HL-60/S4 treated with retinoic acid at 250 ng/mL for 4 days and 3 days (cell line): Measurements from ENCODE around the gene LRRC47.
"Not testable (repeated sequence)": the region's sequence is repeated elsewhere in the genome, so short reads cannot be mapped to it uniquely, and the experiment has no call there.

Experiments used
- in situ Hi-C: fragments of 300-500 bp; cut with MboI; formaldehyde crosslinking; loops from 2 replicates; pipeline ENCODE4 v1.7.0; 2022; ENCODE audit warnings: low sequenced_read_pairs

Gene LRRC47

GRCh38 chr1:3750741-3751140, 45.6 kb downstream of the LRRC47 start:
- in situ Hi-C loops, result no loop called here

DNA sequence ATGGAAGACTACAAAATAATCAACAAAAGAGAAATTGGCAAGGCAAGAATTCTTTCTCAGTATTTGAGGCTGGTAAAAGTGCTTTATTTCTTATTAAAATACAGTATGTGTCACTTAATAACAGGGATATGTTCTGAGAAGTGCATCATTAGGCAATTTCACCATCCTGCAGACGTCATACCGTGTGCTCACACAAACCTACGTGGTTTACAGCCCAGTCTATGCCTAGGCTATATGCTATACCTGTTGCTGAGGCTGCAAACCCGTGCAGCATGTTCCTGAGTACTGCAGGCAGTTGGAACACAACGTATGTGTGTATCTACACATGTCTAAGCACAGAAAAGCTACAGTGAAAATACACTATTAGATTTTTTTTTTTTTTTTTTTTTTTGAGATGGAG, 46.8 kb downstream of the LRRC47 start:
- in situ Hi-C loops, result no loop called here

GRCh38 chr1:3748316-3748900, 47.9 kb downstream of the LRRC47 start:
- in situ Hi-C loops, result not testable (repeated sequence)

DNA sequence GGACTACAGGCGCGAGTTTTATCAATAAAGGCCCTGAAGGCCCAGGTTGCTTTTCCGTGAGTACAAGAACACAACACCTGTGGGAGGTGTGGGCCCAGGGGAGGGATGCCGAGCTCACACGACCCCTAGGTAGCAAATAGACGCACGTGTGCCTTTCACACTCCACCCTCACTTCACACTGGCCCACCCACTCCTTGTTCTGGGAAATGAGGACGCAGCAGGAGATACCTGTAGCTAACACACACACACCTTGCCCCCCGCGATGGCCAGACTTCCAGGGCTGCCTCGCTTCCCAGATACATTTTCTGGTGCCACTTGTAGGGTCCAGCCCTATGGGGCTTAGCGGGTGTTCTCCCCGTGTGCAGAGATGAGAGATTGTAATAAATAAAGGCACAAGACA, 48.4 kb downstream of the LRRC47 start:
- in situ Hi-C loops, result no loop called here

DNA sequence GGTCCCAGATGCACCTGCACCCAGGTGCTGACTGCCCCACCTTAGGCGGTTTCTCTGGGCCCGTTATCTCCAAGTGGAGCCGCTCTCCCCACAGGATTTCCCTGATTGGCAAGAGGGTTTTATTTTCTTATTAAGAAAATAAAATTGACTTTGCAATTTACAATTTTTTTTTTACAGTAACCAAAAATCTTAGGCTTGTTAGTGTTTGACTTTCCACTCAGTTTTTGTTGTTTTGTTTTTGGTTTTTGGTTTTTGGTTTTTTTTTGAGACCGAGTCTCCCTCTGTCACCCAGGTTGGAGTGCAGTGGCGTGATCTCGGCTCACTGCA, 48.8 kb downstream of the LRRC47 start:
- in situ Hi-C loops, result no loop called here

DNA sequence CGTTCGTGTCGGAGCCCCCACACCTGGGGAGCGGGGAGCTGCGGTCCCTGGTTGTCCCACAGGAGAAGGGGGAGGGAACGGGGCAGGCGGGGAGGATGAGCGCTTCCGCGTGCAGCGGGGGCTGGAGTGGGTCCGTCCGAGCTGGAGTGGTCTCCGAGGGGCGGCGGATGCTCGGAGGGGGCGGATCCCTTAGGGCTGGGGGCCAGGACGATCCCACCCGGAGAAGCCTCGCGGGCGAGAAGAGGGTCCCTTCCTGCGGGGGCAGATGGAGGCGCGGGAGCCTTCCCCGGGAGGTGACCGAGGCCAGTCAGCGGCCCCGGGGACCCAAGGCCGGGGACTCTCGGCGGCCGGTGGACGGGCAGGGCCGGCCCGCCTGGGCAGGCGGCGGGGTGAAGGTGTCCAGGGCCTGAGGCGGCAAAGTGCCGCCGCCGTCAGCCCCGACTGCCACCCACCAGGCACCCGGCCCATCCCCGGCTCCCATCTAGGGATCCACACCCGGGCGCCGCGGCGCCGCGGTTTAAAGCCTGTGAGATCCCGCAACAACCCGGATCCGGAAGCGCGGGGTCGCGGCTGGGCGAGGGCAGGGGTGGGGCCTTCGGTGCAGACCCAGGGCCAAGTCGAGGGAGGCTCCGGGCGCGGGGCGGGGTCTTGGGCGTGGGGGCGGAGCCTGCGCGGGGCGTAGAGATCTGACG, 49.3 kb downstream of the LRRC47 start:
- in situ Hi-C loops, result no loop called here

- in situ Hi-C loops, result no loop called here
Observed at GRCh38 chr1:3746389-3746829, 49.9 kb downstream of the LRRC47 start.

DNA sequence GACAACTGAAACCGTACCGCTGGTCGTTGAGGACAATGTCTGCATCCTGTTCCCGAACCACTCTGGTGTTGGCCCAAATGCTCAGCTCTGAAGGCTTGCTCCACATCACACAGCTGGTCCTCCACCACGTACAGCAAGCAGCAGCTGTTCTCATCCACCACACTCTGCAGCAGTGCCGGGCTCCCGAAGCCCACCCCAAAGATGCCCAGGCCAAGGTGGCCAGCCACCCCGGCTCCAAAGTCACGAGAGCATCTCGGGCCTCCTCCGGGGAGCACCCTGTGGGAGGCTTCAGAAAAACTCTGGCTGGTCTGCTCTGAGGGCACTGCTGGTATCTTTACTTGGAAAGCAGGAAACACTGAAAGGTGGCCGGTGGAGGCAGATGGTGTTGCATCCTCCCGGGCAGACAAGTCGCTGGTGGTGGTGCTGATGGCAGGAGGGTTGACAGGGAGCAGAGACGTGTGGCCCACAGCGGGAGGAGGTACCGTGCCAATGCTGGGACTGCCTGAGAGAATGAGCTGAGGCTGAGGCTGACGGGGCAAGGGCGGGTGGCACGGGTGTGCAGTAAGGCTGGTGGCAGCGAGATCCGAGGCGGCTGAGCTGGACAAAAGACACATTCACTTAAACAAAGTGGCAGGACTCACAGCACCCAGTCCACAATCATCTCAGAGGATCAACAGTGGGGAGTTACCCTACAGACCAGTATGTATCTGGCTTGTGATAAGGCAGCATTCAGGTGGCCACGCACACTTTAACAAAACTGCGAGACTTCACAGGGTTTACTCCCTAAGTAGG, 50.5 kb downstream of the LRRC47 start:
- in situ Hi-C loops, result no loop called here

GRCh38 chr1:3745071-3745470, 51.2 kb downstream of the LRRC47 start:
- in situ Hi-C loops, result no loop called here

DNA sequence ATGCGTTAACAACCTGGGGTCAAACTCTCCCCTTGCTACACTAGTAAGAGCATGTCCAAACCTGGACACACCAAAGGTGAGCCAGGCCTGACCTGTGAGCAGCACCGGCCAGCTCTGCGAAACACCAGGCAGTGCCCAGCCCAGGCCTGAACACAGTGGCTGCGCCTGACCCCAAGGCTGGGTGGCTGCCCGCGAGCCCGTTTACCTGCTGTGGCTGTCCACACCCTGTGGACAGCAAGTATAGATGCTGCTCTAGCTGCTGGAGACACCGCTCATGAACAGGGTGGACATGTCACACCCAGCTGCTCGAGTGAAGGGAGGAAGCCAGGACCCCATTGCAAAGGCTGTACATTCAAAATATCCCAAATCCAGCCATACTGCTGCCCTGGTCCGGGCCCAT, 51.7 kb downstream of the LRRC47 start:
- in situ Hi-C loops, result no loop called here

GRCh38 chr1:3743826-3744225, 52.5 kb downstream of the LRRC47 start:
- in situ Hi-C loops, result no loop called here

GRCh38 chr1:3743421-3743820, 52.9 kb downstream of the LRRC47 start:
- in situ Hi-C loops, result no loop called here

DNA sequence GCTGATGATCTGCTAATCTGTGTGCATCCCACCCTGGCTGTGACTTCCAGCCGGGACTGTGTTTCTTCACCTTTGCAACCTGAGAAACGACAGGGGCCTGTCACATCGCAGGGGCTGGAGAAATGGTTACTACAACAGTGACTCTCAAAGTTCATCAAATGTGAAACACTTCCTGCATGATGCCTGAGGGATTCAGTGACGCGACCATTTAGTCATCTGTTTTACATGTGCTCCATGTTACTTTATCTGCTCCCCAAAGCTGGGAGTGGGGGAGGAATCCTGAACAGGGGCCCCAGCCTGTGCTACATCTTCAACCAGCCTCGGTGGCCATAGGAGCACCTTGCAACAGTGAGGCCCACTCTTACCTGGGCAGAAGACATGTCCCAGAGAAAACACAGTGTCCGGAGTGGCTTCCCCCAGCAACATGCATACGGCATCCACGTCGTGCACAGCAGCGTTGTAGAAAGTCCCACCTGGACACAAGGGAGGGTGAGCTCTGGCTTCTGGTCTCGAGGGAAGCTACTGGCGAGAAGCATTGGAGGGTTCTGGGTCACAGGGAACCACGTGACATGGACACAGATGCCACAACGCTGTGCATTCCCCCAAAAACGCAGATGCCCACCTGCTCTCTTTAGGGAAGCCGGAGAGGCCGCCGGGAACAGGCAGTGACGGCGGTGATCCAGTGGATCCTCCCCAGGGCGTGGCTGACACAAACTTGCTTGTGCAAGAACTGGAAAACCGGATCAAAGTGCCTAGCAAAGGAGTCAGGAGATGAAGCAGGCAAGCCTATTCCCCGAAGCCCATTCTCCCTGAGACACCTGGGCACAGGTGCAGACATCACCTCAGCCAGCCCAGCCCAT, 53.6 kb downstream of the LRRC47 start:
- in situ Hi-C loops, result no loop called here

DNA sequence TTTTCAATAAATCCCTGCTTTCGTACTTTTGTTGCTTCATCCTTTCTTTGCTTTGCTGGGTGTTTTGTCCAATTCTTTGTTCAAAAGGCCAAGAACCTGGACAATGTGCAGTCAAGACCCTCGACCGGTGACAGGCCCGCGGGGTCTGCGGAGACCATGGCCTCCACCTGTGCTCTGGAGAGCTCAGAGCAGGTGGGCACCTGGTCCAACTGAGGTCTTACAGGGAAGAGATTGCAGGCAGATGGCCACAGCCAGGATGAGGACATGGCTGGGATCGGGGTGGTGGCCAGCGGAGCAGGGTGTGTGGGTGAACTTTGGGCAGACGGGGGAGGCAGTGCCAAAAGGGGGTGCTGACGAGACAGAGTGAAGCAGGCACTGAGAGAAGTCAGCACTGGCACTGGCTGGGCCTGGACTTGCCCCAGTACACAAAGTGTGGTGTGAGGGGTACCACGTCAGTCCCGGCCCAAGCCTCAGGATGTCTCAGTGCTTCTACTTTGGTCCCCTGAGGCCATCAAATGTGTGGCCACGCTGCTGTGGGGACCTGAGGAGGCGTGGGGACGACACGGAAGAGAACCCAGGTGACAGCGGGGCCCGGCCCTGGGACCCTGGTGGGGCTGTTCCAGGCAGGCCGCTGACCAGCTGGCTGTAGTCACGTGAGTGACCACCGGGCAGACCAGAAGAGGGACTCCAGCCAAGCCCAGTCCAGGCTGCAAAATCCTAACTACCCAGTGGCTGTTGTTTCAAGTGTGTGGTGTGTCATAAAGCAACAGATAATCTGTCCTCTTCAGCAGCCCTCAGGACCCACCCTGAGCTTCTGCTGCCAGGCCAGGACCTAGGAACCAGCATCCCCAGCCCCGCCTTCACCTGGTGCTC, 54.5 kb downstream of the LRRC47 start:
- in situ Hi-C loops, result no loop called here

DNA sequence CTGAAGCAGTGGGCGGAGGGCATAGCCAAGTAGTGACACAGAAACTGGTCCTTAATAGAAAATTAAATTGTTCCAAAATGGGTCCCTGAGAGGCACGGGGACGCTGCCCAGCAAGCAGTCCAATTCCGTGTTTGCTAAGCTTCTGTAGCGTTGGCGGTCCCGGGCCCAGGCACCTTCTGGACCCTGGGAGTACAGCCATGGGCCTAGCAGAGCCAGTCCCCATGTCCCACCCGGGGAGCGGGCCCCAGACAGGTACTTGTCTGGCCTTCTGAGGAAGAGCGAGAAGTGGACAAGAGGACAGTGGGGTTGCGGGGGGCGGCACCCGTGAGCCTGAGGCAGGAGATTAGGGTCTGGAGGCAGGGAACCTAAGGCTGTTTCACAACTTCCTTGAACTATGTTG, 55.5 kb downstream of the LRRC47 start:
- in situ Hi-C loops, result no loop called here

DNA sequence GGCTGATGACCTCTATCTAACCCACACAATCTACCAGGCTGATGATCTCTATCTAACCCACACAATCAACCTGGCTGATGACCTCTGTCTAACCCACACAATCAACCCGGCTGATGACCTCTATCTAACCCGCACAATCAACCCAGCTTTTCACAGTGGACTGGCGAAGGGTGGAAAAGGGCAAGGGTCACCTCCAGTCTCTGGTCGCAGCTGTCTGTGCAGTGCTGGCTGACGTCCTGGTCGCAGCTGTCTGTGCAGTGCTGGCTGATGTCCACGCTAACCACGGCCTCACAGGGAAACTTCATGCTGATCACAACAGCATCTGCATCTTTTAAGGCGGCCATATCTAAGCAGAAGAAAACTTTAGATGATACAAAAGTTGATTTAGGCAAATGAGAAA, 56.3 kb downstream of the LRRC47 start:
- in situ Hi-C loops, result no loop called here

- in situ Hi-C loops, result no loop called here
Observed at GRCh38 chr1:3738943-3739342, 57.4 kb downstream of the LRRC47 start.

DNA sequence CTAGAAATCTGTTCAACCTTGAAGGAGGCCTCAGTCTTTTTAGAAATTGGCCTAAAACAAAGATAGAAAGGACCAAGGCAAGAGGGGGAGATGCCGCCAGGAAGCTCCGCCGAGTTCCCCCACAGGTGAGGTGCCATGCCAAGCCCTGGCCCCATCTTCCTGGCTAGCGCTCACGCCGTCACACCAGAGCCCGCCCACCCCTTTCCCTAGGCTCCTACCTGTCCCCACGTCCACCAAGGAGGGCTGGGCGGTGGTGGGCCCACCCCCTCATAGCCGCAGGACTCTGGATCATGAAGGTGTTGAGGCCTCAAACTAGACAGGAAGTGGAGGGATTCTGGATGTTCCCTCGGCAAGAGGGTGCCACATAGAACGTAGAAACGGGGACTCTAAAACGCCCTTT, 59.6 kb downstream of the LRRC47 start:
- in situ Hi-C loops, result no loop called here

DNA sequence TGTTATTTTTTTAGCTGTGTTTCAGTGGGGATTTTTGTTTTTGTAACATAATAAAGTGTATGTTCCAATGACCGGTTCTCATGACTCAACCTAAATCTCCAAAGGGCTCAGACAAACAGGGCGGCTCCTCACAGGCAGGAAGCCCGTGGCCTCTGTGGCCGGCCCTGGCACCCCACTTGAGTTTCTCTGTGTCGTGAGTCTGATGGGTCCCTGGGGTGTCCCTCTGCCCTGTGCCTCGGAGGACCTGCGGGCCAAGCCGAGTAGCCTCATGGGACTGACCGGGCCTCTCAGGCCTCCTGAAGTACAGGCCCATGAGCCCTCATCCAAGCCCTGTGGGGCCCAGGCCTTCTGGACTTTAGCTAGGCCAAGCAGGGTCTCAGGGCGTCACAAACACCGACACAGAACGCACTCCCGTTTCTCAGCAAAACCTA, 60.2 kb downstream of the LRRC47 start:
- in situ Hi-C loops, result no loop called here

DNA sequence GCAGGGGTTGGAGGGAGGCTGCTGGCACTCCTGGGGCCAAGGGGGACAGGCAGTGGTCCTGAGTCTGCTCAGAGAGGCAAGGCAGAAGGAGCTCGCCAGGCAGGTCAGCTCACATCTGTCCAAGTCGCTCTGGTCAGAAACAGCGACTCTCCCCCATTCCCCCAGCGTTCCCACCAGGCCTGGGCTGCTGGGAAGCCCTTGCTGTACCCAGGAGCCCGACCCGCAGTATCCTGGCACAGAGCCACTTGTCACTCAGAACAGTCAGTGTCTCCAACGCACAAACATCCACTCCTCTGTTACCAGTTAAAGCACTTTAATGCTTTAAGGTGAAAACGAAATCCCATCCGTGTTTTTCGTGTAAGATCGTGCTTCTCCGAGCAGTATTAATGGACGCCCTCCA, 60.6 kb downstream of the LRRC47 start:
- in situ Hi-C loops, result no loop called here
